HG03342 (cell line): ENCODE data around the gene KCNJ18.
"Not testable (repeated sequence)": the region's sequence is repeated elsewhere in the genome, so short reads cannot be mapped to it uniquely, and the experiment has no call there.

Source experiments
- ATAC-seq: cut with Tn5 transposase; IDR thresholded peaks from one replicate; pipeline ENCODE4 v1.9.1; 2021; ENCODE audit warnings: mild to moderate bottlenecking, moderate library complexity; ENCODE audit not compliant: unreplicated experiment

Gene KCNJ18

DNA sequence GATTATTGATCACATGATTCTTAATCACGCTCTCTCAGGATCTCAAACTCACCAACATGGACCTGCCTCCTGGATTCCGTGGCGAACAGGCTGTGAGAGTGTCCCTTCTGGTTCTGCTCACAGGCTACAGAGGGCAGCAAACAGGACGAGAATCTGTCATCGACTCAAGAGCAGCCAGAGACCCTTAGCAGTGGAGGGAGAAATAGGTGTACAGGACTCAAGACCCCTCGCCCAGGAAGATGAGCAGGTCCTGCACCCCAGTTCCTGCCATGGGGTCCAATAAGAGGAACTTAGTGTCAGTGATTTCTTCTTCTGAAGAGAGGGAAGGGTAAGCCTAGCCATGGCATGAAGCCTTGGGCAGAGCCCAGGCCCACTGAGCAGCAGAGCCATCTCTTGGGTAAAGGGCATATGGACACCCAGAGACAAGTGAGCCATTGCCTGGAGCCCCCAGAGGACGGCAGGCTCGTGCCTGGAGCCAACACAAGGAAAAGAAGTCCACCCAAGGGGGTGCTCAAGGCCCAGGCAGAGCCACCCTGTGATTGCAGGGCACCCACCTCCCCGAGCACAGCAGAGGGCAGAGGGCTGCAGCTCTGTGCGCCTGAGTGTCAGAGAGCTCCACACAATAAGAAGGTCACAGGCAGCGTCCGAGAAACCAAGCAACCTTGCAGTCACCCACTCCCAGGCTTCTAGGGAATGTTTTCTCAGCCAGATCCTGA is 27.3 kb downstream of the KCNJ18 start:
- not testable (repeated sequence) for ATAC-seq

DNA sequence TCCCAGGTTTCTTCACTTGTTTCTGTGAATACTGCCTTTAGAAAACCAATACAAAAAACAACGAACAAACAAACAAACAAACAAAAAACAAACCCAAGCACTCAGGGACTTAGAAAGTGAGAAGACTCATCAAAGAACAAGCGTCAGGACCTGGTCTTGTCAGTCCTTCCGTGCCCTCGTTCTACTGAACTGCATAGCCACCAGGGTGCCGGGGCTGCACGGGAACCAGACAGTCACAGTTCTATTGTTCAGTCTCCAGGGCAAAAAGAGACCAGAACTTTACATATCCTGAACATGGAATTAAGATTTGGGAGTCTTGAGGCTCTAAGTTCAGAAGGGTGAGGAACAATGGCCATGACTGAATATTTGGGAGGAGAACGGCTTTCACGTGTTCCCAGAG is 28.2 kb downstream of the KCNJ18 start:
- not testable (repeated sequence) for ATAC-seq

DNA sequence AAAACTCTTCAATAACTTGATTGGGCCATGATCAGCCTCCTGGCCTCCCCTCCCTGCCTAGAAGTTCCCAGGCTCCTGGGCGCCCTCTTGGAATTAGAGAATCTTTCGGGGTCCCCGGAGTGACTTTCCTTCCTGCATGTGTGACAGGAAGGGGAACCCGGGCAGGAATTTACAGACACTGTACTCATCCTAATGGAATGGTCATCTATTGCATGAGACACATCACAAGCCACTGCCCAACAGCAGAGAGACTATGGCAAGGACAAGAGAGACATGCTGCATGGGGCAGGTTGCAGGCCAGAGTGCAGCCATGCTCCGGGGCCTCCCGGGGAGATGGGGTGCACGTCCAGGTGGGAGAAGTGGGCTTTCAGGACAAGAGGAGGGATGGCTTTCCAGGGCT is 29.9 kb downstream of the KCNJ18 start:
- not testable (repeated sequence) for ATAC-seq

DNA sequence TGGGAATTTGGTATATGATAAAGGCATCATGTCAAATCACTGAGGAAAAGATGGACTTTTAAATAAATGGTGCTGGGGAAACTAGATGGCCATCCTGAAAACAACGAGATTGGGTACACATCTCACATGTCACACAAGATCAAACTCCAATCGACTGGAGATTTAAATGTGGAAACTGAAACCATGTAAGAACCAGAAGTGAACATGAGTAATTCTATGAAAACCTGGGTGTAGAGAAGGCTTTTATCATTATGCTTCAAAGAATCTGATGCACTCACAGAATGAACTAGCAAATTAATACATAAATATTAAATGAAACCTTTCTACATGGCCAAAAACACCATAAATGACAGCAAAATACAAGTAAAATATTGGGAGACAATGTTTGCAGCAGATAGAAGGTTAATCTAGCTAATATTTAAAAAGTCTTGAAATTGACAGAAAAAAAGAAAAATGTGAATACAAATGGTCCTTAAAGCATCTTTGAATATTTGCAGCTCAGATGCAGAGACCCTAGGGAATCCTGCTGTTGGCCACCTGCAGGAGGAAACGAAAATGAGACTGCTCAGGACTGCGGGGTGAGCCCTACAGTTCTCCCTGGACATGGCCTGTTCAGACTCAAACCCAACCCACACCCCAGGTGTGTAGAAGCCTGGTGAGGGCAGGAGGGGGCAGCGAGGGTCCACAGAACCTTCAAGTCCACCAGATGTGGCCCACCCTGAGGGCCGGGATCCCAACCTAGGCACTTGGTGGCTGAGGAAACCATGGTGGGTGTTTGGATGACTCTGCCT is 32.1 kb downstream of the KCNJ18 start:
- ATAC-seq, result not testable (repeated sequence)

DNA sequence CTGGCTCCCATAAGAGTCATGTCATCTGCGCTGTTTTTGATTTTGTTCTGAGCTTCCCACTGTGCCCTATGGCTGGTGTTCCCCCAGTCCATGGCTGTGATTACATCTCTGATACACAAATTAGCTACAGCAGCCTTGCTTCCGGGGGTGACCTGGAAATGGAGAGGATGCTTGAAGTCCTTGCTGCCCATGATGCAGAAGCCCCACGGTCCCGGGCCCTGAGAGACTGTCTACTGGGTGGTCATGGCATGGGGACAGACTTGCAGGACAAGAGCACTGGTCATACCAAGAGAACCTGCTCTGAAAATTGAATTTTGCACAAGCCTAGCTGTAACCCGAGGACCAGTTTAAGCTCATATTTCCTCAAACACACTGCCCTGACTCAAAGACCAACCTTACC is 38.8 kb downstream of the KCNJ18 start:
- ATAC-seq, result not testable (repeated sequence)

DNA sequence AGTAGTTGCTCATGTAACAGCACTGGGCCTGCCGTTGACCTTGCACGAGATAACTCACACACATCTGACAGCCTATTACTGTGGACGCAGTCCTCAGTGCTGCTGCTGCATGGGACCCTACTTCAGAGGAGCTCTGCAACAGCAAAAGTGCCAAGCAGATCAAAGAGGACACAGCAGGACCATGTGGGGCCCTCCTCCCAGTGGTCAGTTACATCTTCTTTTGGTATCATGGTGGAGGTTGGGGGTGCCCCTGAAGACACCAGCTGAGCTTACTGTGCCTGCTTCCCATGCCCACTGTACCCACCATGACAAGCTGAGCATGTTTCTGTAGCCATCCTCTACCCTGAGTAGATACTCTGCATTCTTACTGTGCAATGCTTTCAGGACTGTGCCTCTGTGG is 41.6 kb downstream of the KCNJ18 start:
- ATAC-seq, result not testable (repeated sequence)

DNA sequence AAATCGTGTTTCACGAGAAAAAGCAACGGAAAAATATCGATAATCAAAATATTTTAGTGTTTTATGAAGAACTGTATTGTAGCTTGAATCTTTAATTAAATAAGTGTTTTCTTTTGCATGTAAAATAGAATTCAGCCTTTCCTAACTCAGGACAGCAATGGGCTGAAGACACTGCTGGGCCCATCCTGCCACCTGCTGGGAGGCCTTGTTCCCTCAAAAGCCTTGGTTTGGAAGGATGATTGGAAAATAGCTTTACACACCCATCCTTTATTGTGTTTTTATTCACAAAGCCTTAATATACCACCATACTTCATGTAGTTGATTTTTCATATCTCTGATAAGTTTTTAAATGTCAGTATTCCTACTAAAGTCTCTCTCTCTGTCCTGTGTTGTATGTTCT is 43.5 kb downstream of the KCNJ18 start:
- not testable (repeated sequence) for ATAC-seq

DNA sequence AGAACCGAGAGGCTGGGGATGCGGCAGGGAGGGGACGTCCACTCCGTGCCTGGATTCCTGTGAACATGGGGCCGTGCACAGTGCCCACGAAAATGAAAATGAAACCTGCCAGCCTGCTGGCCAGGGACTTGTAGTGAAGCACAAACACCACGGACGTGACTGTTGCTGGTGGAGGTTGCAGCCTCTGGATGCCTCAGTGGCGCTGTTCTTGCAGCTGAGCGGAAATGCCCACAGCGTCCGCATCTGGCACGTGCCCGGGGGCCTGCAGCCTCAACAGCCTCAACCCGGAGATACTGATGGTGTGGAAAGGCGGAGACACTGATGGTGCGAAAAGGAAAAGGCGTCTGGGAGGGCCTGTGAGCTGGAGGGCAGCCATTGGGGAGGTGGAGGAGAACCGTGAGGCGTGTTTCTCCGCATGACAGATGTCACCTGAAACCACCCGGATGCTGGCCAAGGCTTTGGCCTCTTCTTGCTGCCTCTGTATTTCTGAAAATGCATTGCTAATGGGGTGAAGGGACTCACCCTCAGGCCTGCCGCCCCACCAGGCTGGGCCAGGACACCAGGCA is 44.8 kb downstream of the KCNJ18 start:
- not testable (repeated sequence) for ATAC-seq

DNA sequence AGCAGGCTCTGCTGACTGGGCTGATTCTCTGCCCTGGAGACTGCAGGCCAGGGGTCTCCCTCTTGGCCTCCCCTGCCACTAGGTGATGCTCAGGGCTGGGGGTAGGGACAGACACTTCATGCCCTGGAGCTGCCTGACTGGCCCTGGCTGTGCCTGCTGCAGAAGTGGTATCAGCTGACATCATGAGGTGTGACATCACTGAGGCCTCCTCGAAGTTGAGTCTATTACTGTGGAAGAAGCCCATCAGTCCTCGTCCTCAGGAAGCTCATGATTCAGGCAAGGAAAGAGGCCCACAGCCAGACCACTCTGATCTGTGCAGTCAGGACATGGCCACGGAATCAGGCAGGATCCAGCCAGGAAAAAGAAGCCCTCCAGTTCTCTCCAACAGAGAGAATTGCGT is 45.9 kb downstream of the KCNJ18 start:
- ATAC-seq, result not testable (repeated sequence)

DNA sequence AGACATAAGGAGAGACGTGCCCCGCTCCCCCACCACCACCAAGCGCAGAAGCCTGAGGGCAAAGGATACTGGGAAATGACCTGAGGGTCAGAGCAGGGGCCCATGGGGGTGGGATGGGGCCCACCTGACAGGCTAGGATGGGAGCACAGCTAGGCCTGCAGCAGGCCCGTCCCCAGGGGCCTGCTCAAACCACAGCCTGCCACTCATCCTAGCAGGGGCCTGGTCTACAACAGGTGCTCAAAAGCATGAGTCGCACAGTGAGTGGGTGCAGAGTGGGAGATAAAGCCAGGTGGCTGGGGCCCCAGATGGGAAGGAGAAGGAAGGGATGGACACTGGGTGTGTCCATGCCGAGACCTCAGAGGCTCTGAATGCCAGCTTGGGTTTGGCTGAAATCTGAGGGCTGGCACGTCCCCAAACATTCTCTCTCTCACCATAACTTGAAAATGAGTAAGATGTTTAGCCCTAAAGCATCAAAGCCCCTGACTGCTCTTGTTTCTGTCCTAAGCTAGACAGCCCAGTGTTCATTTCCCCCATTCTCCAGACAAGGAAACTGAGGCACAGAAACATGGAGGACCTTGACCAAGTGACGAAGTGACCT is 46.7 kb downstream of the KCNJ18 start:
- peak; percentile 48 for ATAC-seq

DNA sequence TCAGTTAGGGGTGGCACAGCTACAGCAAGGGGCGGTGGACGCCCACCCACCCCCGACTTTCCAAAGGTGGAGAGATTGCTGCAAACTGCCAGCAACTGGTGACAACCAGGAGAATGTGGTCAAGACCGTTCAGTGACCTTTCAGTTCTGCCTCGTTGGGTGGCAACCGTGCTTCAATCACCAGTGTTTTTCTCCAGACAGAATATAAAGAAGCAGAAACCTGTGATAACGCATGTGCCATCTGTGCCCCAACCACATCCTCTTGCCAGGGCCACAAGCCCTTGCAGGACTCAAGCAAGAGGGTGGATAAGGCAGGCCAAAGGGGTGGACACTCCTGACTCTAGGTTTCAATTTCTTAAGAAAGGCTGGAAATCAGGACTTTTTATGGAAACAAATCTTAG is 47.2 kb downstream of the KCNJ18 start:
- not testable (repeated sequence) for ATAC-seq

DNA sequence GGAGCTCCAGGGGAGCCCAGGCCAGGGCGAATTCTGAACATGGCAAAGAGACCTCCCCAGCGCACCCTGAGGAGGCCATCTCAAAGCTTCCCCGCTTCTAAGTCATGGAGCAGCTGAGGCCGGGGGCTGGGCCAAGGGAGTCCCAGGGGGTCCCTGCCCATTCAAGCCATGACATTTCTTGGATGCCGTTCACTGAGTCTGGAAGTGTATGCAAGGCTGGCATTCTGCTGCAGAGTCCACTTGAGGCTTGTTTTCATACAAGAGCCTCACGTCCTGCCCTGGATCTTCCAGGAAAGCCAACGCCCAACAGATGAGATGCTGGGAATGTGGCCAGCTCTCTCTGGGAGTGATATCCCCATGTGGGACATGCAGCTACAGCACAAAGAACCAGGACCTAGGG is 48.5 kb downstream of the KCNJ18 start:
- not testable (repeated sequence) for ATAC-seq

DNA sequence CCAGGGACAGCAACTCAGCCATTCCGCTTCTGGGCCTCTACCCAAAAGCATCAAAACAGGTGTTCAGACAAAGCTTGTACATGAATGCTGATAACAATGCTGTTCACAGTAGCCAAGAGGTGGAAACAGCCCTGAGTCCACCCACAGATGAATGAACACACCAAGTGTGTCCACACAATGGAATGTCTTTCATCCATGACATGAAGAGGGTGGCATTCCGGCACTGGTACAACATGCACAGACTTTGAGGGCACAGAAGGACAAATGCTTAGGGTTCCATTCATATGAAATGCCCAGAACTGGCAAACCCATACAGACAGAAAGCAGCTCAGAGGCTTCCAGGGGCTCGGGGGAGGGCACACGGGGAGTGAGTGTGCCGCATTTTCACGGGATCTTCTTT is 49.2 kb downstream of the KCNJ18 start:
- ATAC-seq, result not testable (repeated sequence)

DNA sequence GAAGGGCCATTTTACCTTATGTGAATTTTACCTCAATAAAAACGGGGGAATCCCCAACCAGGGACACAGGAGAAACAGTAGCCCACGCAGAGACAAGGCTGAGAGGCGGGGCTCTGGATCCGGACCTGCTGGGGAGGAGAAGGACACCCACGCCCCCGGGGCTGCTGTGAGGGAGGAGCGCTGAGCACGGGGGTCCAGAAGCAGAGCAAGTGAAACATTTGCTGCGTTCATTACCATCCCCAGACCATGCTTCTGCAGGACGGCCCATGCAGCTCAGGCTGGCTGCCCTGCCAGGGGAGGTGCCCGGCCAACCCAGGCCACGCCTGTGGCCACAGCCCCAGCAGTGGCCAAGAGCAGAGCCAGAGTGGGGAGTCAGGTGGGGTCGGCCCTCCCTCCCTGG is 50.0 kb downstream of the KCNJ18 start:
- no peak for ATAC-seq

DNA sequence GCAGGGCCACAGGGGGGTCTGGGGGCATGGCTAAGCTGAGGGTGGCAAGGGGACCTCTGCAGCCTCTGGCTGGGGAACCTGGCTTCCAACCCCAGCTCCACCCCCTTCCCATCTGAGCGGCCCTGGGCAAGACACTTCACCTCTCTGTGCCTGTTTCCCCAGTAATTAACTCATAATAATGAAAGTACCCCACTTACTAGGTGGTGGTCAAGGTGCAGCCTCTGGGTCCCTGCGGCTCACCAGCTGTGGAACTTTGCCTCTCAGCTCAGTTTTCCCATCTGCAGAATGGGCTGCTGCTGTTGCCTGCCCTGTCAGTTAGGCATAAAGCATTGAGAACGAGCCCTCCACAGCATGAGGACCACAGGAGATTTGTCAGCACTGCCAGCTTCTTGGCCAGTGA is 51.8 kb downstream of the KCNJ18 start:
- ATAC-seq, result not testable (repeated sequence)

DNA sequence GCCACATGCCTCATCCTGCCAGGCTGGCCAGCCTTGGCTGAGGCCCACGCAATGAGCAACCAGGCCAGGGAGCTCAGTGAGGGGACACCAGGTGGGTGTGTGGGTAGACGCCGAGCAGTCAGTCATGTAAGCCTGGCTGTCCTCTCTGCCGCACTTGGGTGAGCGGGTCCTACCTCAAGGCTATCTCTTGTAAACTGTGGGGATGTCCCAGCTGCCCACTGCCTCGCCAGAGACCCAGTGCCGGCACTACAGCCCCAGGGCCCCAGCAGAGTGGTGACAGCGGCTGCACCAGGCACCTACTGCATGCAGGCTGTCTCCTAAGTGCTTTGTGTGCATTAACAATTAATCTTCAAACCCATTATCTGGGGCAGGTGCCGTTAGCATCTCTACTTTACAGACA is 52.3 kb downstream of the KCNJ18 start:
- ATAC-seq, result not testable (repeated sequence)

DNA sequence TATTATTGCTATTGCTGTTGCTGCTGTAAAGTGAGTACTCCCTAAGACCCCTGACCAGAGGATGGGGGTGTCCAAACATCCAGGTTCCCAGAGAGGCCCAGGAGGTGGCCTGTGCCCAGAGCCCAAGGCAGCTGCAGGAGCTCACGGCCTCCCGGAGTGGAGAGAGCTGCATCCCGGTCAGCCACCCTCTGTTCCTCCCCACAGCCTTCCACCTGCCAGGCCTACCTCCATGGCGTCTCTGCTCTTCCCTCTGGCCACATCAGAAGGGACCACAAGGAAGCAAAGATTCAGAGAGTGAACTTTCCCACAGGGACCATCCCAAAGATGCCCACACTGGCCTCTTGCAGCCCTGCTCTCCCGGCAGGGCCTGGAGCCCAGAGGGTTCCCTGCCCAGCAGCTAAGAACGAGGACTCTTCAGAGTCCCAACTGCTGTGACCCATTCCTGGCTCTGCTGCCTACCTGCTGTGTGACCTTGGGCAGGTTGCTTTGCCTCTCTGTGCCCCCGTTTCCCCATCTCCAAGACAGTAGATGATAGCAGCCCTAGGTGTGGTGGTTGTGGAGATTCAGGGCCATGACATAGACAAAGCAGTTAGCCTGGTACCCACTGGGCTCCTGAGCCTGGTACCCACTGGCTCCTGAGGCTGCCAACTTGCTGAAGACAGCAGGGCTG is 53.2 kb downstream of the KCNJ18 start:
- ATAC-seq, result not testable (repeated sequence)

DNA sequence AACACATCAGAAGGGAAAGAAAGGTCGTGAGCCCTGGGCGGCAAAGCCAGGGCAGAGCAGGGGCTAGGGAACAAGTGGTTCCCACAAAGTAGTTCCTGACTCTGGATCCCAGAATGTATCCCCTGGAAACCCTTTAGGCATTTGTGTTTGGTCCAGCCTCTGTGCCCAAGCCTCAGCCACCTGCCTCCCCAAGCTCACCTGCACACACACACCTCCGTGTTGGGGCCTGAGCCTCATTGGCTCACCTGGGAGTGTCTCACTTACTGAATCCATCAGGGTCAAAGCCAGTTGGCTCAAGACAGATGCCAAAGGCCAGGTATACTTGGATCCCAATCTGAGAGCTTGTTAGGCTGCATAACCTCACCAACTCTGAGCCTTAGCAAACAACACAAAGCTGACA is 54.1 kb downstream of the KCNJ18 start:
- ATAC-seq, result not testable (repeated sequence)

DNA sequence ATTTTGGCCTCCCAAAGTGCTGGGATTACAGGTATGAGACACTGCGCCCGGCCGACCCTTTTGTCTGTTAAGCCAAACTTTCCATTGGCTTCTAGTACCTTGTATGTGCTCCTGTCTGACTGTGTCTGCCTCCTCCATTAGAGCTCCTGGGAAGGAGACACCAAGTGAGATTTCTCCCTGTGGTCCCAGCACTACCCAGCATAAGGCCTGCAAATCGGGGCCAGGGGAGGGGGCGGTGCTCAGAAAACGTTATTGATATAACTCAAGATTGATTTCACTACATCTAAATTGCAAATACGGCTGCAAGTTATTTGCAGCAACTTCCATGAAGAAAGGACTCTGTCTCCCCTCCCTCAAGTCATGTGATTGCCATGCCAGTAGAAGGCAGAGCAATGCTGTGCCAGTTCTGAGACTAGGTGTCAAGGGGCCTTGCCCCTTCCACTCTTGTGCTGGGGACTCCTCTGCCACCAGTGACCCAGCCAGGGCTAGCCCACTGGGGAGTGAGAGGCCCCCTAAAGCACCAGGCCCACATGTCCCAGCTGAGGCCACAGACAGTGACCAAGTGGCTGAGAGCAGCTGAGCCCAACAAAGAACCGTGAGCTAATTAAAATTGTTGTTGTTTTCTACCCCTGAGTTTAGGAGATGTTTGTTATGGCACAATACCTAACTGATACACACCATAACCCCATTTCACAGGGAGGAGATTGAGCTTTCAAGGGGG is 55.0 kb downstream of the KCNJ18 start:
- not testable (repeated sequence) for ATAC-seq

DNA sequence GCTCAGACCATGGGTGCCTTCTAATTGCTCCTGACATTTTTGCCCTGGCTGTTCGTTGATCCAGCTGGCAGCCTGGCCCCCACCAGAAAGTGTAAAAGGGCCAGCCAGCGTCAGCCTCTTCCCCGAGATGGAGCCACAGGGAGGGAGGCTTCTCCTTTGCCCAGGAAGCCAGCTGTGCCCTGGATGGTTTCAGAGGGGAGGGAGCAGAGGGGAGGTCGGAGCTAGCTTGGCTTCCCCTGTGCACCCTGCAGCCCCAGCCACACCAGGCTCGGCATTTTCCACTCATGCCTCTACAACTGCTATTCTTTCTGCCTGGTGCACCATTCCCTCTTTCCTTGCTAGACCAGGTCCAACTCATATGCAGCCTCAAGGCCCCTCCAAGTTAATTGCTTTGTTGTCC is 56.4 kb downstream of the KCNJ18 start:
- ATAC-seq, result not testable (repeated sequence)
